NCI-H2227 (cell line): ENCODE data around the gene STK32B.
"Not testable (repeated sequence)": the region's sequence is repeated elsewhere in the genome, so short reads cannot be mapped to it uniquely, and the experiment has no call there.

Experiments used
- DNase-seq: peaks from one replicate; lab custom pipeline; 2025; ENCODE audit not compliant: unreplicated experiment; lab: John Stamatoyannopoulos, UW

Gene STK32B

GRCh38 chr4:5157791-5158770 lies 106.8 kb downstream of the STK32B start:
- no peak for DNase-seq

DNA sequence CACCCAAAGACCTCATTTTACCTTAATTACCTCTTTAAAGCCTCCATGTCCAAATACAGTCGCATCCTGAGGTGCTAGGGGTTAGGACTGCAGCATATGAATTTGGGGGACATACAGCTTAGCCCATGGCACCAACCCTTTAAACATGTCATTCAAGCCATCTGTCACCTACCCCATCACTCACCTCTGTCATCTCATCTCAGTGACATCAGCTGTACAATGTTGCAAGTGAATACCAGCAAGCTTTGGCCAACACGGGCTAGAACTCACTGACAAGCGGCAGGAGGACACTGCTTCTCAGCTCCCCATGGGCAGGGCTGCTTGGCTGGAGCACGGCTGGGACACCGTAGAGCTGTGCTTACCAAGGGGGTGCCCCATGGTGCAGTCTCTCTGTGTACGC lies 107.5 kb downstream of the STK32B start:
- no peak for DNase-seq

DNA sequence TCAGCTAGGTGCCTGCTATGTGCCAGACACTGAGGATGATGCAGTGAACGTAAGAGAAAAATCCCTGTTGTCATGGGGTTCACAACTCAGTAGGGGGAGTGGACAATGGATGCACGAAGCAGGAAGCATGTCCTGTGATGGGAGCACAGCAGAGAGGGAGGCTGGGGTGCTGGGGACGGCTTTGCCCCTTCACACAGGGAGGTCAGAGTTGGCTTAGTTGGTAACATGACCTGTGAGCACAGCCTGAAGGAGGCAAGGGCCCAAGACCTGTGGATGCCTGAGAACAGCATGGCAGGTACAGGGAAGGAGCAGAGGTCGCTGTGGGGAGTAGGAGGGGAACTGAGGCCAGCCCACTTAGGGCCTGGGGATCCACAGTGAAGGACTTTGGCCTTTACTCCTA lies 109.4 kb downstream of the STK32B start:
- no peak for DNase-seq

GRCh38 chr4:5162909-5163508 lies 111.7 kb downstream of the STK32B start:
- DNase-seq, result no peak

GRCh38 chr4:5164221-5164912 lies 113.1 kb downstream of the STK32B start:
- DNase-seq, result no peak

DNA sequence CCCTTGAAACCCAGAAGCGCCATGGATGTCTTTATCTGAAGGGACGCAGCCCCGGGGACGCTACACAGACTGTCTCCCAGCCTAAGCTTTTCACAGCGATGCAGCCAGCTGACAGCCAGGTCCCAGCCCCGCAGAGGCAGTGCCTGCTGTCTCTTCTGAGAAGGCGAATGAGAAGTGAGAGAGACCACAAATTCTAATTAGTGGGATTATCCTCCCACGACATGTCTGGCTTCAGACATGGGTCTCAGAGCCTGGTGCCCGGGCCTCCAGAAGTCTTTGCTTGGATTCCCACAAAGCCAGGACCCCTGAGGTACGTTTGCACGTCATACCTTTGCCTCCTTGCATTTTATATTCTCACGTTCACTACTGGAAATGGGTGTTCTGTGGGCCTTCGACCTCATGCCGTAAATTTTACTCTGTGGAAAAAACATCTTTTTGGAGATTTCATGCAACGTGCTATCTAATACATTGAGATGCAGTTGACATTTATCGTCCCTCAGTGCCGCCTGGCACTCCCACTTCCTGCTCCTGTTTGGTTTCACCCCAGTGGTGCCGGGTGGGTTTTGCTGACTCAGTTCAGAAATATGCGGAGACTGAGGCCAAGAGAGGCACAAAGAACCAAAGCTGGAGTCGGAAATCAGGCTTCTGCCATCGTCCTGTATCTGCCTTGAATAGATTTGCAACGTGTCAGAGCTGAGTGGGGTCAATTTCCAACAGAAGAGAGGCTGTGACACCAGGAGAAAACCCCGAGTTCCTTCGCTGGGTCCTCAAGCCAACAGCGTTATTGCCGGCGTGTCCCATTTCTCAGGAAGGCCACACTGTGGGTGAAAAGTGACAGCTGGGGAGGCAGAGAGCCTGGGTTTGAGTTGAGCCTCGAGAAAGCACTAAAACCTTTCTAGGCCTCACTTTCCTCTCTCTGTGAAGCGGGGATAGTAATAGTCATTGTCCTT lies 114.4 kb downstream of the STK32B start:
- DNase-seq, result no peak

DNA sequence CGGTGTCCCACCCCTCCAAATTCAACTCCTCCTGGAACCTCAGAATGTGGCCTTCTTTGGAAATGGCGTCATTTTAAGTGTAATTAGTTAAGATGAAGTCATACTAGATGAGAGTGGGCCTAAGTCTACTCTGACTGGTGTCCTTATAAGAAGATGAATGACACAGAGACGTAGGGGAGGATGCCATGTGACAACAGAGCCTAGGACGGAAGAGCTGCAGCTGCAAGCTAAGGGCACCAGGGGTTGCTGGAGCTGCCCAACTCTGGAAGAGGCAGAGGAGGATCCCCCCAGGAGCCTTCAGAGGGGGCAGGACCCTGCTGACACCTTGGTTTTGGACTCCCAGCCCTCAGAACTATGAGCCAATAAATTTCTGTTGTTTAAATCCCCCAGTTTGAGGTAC lies 115.1 kb downstream of the STK32B start:
- DNase-seq, result no peak

DNA sequence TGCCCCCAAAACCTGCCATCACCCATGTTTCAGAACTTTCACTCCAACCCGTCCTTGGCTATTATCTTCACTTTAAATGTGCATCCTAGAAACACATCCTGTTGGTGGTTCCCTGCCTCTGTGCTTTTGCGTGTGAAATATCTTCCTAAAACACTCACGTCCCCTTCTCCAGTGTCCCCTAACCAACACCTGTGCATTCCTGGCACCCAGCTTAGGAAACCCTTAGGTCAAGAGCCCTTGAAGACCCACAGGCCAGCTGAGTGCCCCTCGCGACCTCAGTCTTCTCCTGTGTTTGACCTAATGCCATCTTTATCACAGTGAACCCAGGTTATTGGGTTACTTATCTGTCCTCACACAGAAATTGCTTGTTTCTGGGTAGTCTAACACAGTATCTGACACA lies 117.6 kb downstream of the STK32B start:
- no peak for DNase-seq

DNA sequence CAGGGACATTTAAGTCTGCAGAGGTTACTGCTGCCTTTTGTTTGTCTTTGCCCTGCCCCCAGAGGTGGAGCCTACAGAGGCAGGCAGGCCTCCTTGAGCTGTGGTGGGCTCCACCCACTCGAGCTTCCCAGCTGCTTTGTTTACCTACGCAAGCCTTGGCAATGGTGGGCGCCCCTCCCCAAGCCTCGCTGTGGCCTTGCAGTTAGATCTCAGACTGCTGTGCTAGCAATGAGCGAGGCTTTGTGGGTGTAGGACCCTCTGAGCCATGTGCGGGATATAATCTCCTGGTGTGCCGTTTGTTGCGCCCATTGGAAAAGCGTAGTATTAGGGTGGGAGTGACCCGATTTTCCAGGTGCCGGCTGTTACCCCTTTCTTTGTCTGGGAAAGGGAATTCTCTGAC lies 124.6 kb downstream of the STK32B start:
- not testable (repeated sequence) for DNase-seq

GRCh38 chr4:5184606-5185005 lies 133.3 kb downstream of the STK32B start:
- DNase-seq, result no peak

DNA sequence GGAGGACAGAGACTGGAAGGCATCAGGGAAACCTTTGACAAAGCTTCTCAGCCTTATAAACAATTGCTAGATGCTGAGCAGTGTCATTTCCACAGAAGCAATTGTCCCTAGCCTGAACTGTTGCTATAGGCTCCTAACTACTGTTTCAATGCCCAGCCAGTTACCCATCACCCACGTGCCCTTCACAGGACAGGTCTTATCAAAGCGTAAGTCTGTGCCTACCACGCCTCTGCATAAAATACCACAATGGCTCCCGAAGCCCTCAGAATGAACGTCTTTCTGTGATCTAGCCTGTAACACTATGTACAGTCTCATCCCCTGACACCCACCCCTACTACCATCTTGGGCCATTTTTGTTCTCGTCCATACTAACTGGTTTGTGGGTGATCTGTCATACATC lies 134.3 kb downstream of the STK32B start:
- DNase-seq, result no peak

- DNase-seq, result no peak
These were observed 135.2 kb downstream of the STK32B start for GRCh38 chr4:5186271-5187064.

DNA sequence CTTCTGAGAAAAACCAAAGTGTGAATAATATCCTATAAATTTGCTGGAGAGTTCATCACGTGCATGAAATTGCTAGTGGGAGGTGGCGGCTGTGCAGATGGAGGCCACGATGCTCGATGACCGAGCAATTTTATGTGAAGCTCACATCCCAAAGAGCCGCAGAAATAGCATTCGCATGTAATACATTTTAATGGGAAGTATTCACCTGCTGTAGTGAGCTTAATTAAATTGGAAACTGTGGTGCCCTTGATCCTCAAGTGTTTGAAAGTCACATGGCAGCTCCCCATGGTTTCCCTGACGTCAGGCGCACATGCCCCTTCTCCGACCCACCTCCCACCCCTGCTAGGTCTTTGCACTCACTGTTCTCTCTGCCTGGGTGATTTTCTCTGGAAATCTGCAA lies 136.8 kb downstream of the STK32B start:
- no peak for DNase-seq

- no peak for DNase-seq
These were observed 140.6 kb downstream of the STK32B start for GRCh38 chr4:5191831-5192230.

- DNase-seq, result no peak
These were observed 141.0 kb downstream of the STK32B start for GRCh38 chr4:5192271-5192670.

- no peak for DNase-seq
These were observed 141.4 kb downstream of the STK32B start for GRCh38 chr4:5192678-5193077.

- peak; percentile 5 for DNase-seq
These were observed 147.6 kb downstream of the STK32B start for GRCh38 chr4:5198656-5199541.

DNA sequence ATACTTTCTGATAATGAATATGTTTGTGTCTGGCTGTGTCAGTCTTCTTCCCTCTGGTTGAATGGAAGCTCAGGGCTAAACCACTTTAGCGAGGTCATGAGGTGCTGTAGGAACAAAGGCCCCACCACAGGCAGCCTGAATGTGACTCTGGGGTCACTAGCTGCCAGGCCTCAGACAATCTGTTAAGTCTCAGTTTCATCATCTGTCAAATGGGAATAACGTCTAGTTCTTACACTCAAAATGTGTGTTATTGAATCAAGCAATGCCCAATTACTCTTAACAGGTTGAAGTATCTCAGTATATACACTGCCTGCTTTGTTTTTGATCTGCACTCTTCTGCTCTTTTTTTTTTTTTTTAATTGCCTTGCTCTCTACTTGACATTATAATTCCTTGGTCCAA lies 148.6 kb downstream of the STK32B start:
- no peak for DNase-seq

DNA sequence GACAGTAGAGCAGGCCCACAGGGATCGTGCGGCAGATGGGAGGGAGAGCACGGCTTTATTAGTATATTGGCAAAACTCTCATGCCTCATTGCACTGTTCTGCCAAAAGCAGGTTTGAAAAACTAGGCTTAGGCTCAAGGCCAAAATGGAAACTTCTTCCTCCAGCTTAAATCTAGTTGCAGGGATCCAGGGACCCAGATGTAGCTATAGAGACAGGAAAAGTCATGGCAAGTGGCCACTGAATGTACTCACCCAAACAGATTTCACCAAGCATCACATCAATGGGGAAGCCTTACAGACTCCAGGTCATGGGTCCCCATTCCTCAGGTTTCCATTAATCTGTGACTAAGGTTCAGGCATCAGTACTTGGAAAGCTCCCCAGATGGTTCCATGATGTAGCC lies 149.2 kb downstream of the STK32B start:
- DNase-seq, result no peak
